ENCODE results near the gene KIF26B.
A peak's percentile ranks its signal among the peaks of the same experiment; 100 is the strongest.

Gene KIF26B

GRCh38 chr1:245155272-245156040, 671 bp downstream of the KIF26B start:
- no peak overlapping the region for H2AFZ ChIP-seq (ENCODE audit: low read length)
- peak overlapping the region; percentile 50 for H3K4me3 ChIP-seq (ENCODE audit: low read depth, low read length, poor library complexity, severe bottlenecking)
- H4K20me1 ChIP-seq (ENCODE audit: insufficient read depth, low read length): no peaks in the 10 kb centered on the region
- TF ChIP-seq CTCF (IDR thresholded peaks at IDR 0.05; ENCODE audit: low read length) (no peak), EZH2 (IDR thresholded peaks at IDR 0.05; ENCODE audit: borderline replicate concordance, low read length) (no peak)
- H3K4me1 ChIP-seq (ENCODE audit: insufficient read depth, low read length, severe bottlenecking): peaks cover 7% of the 10 kb centered on the region
- H3K9ac ChIP-seq (ENCODE audit: low read length): no peak overlapping the region
- H3K9me2 ChIP-seq (ENCODE audit: low read depth, low read length): no peaks in the 10 kb centered on the region
- H3K27me3 ChIP-seq (ENCODE audit: insufficient read depth, low read length): peaks cover 9% of the 10 kb centered on the region; the same call in 1 of the 2 replicates
- no peaks in the 10 kb centered on the region for H3K9me3 ChIP-seq (ENCODE audit: low read length)
- no peaks in the 10 kb centered on the region for H3K36me3 ChIP-seq (ENCODE audit: insufficient read depth, low read length)
- no peak overlapping the region for H3K27ac ChIP-seq (ENCODE audit: low read depth, low read length, poor library complexity, severe bottlenecking)
- H3F3A ChIP-seq (ENCODE audit: insufficient read depth, low read length): no peaks in the 10 kb centered on the region
- 0 out of 2 replicates have a peak overlapping the region, but pooled peaks have one; percentile 60 for H3K4me2 ChIP-seq (ENCODE audit: low read length)
- no peaks in the 10 kb centered on the region for H3K79me2 ChIP-seq (ENCODE audit: insufficient read depth, low read length)

GRCh38 chr1:245156041-245156735, 1.4 kb downstream of the KIF26B start:
- Histone ChIP-seq H3K4me1 (ENCODE audit: insufficient read depth, low read length, severe bottlenecking) (peaks cover 7% of the 10 kb centered on the region), H3K27ac (ENCODE audit: low read depth, low read length, poor library complexity, severe bottlenecking) (no peak overlapping the region), H3K9me3 (ENCODE audit: low read length) (no peaks in the 10 kb centered on the region), H3K79me2 (ENCODE audit: insufficient read depth, low read length) (no peaks in the 10 kb centered on the region), H3F3A (ENCODE audit: insufficient read depth, low read length) (no peaks in the 10 kb centered on the region), H3K9ac (ENCODE audit: low read length) (no peak overlapping the region), H4K20me1 (ENCODE audit: insufficient read depth, low read length) (no peaks in the 10 kb centered on the region), H2AFZ (ENCODE audit: low read length) (no peak overlapping the region), H3K4me2 (ENCODE audit: low read length) (peak overlapping the region; percentile 60), H3K4me3 (ENCODE audit: low read depth, low read length, poor library complexity, severe bottlenecking) (peak overlapping the region; percentile 57), H3K27me3 (ENCODE audit: insufficient read depth, low read length) (peaks cover 9% of the 10 kb centered on the region; the same call in 1 of the 2 replicates), H3K9me2 (ENCODE audit: low read depth, low read length) (no peaks in the 10 kb centered on the region), H3K36me3 (ENCODE audit: insufficient read depth, low read length) (no peaks in the 10 kb centered on the region)
- TF ChIP-seq EZH2 (IDR thresholded peaks at IDR 0.05; ENCODE audit: borderline replicate concordance, low read length) (no peak), CTCF (IDR thresholded peaks at IDR 0.05; ENCODE audit: low read length) (peak; percentile 49; the same call in 1 of the 2 replicates)

- H3K9ac ChIP-seq (ENCODE audit: low read length): no peak overlapping the region
- no peaks in the 10 kb centered on the region for H4K20me1 ChIP-seq (ENCODE audit: insufficient read depth, low read length)
- no peaks in the 10 kb centered on the region for H3K79me2 ChIP-seq (ENCODE audit: insufficient read depth, low read length)
- H3K36me3 ChIP-seq (ENCODE audit: insufficient read depth, low read length): no peaks in the 10 kb centered on the region
- peaks cover 7% of the 10 kb centered on the region for H3K4me1 ChIP-seq (ENCODE audit: insufficient read depth, low read length, severe bottlenecking)
- no peaks in the 10 kb centered on the region for H3F3A ChIP-seq (ENCODE audit: insufficient read depth, low read length)
- peak overlapping the region; percentile 60 for H3K4me2 ChIP-seq (ENCODE audit: low read length)
- no peaks in the 10 kb centered on the region for H3K9me2 ChIP-seq (ENCODE audit: low read depth, low read length)
- no peak overlapping the region for H2AFZ ChIP-seq (ENCODE audit: low read length)
- H3K27me3 ChIP-seq (ENCODE audit: insufficient read depth, low read length): peaks cover 9% of the 10 kb centered on the region; the same call in 1 of the 2 replicates
- H3K9me3 ChIP-seq (ENCODE audit: low read length): no peaks in the 10 kb centered on the region
- TF ChIP-seq EZH2 (IDR thresholded peaks at IDR 0.05; ENCODE audit: borderline replicate concordance, low read length) (no peak), CTCF (IDR thresholded peaks at IDR 0.05; ENCODE audit: low read length) (no peak)
- H3K27ac ChIP-seq (ENCODE audit: low read depth, low read length, poor library complexity, severe bottlenecking): no peak overlapping the region
- H3K4me3 ChIP-seq (ENCODE audit: low read depth, low read length, poor library complexity, severe bottlenecking): peak overlapping the region; percentile 57
Observed at GRCh38 chr1:245156736-245157505, 2.1 kb downstream of the KIF26B start.
